HG02642 (cell line): ENCODE results near the gene KRT82.
"Not testable (repeated sequence)": the region's sequence is repeated elsewhere in the genome, so short reads cannot be mapped to it uniquely, and the experiment has no call there.

Experiments
- ATAC-seq: cut with Tn5 transposase; IDR thresholded peaks from one replicate; pipeline ENCODE4 v1.9.1; 2021; ENCODE audit warnings: mild to moderate bottlenecking; ENCODE audit not compliant: unreplicated experiment, poor library complexity

Gene KRT82

GRCh38 chr12:52347551-52348510 lies 58.3 kb downstream of the KRT82 start:
- no peak for ATAC-seq

DNA sequence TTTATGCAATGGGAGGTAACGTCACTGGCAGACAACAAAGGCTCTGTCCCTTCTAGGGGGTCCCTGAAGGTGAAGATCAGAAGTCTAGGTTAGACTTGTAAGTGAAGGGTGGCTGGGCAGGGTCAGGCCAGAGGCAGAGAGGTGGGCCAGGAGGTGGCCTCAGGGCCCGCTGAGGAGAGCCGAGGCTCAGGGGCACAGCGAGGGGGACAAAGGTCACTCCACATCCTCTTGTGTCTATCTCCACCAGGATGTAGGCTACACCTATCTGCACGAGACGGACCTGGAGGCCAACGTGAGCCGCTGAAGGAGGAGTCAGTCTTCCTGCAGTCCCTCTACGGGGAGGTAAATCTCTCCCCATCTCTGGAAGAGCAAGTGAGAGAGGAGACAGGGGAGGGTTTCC lies 59.1 kb downstream of the KRT82 start:
- no peak for ATAC-seq

GRCh38 chr12:52346593-52346992 lies 59.5 kb downstream of the KRT82 start:
- no peak for ATAC-seq

DNA sequence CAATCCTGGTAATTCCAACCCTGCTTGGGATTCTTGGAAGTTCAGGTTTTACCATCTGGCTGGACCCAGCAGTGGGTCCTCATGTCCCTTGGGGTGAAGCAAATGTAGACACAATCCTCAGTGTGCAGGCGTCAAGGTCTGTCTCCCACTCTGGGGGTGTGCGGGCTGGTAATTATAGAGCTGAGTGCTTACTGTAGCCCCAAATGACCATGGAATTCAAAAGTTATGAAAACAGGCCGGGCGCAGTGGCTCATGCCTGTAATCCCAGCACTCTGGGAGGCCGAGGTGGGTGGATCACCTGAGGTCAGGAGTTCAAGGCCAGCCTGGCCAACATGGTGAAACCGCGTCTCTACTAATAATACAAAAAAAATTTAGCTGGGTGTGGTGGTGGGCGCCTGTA lies 61.1 kb downstream of the KRT82 start:
- ATAC-seq, result not testable (repeated sequence)

GRCh38 chr12:52344111-52344510 lies 62.0 kb downstream of the KRT82 start:
- no peak for ATAC-seq
